ENCODE results near the gene LYZ. TPM values are rescaled to one million over a fixed set of nuclear protein-coding genes. Genes with fewer than 3 reads are reported as not detected.

LYZ gene
- total RNA-seq, 4 donors from 2014 or later, result 7.6 to 74.3 (median 32.6) TPM

DNA sequence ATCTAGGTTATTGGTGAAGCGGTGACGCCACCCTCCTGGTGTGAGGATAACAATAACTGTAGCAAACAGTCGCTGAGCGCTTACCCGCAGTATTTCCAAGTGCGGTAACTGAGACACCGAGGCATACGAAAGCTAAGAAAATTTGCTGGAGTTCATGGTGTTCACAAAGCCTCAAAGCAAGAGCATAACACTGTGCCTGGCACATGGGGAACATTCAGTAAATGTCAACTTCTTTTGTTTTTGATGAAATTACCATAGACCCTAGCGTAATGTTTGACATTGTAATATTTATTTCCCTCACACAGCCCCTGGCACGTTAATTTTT, 12.1 kb downstream of the LYZ start:
- TF ChIP-seq, protein P1, sequence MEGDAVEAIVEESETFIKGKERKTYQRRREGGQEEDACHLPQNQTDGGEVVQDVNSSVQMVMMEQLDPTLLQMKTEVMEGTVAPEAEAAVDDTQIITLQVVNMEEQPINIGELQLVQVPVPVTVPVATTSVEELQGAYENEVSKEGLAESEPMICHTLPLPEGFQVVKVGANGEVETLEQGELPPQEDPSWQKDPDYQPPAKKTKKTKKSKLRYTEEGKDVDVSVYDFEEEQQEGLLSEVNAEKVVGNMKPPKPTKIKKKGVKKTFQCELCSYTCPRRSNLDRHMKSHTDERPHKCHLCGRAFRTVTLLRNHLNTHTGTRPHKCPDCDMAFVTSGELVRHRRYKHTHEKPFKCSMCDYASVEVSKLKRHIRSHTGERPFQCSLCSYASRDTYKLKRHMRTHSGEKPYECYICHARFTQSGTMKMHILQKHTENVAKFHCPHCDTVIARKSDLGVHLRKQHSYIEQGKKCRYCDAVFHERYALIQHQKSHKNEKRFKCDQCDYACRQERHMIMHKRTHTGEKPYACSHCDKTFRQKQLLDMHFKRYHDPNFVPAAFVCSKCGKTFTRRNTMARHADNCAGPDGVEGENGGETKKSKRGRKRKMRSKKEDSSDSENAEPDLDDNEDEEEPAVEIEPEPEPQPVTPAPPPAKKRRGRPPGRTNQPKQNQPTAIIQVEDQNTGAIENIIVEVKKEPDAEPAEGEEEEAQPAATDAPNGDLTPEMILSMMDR (IDR thresholded peaks at IDR 0.05), result no peak
- TF ChIP-seq EP300 (IDR thresholded peaks at IDR 0.05), result no peak
- no peak for TF ChIP-seq POLR2AphosphoS5 (IDR thresholded peaks at IDR 0.05)
- no peak for TF ChIP-seq POLR2A (IDR thresholded peaks at IDR 0.05)
- 2 to 8% methylated on average over 5 to 10 of the region's 10 CpGs for WGBS, 2 donors (ENCODE audit: low coverage in 1 of 2)
- no peak for ATAC-seq
- H3K4me1 ChIP-seq, result peaks cover 0 to 21% (median 0%) of the 10 kb centered on the region in 3 donors
- H3K36me3 ChIP-seq, result peaks cover 0 to 14% of the 10 kb centered on the region in 2 donors
- H3K4me3 ChIP-seq, result peak overlapping the region; percentile 68 to 80
- H3K27me3 ChIP-seq, result no peaks in the 10 kb centered on the region
- peak overlapping the region; percentile 92 to 98 (median 95) for H3K27ac ChIP-seq
- H3K9me3 ChIP-seq, result no peaks in the 10 kb centered on the region

DNA sequence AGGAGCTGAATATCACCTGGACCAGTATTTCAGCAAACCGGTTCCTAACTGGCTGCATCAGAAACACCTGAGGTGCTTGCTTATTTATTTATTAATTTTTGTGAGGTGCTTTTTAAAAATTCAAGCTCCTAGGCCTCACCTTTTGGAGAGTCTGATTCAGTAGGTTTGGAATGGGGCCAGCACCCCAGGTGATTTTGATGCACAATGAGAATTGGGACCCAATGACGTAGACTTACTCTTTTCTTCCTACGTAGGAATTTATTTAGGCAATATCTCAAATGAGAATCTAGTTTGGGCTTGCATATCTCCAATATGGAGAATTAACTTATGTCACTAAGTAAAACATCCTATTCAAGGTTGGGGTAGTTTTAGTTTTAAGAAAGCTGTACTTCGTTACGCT, 18.6 kb downstream of the LYZ start:
- Histone ChIP-seq H3K4me3 (no peak overlapping the region), H3K9me3 (no peaks in the 10 kb centered on the region), H3K27me3 (no peaks in the 10 kb centered on the region), H3K36me3 (peaks cover 0 to 70% of the 10 kb centered on the region in 2 donors), H3K4me1 (no peaks in the 10 kb centered on the region), H3K27ac (no peak overlapping the region)
- 92 to 95% methylated on average over 5 of the region's 5 CpGs for WGBS, 2 donors (ENCODE audit: low coverage in 1 of 2)
- TF ChIP-seq POLR2AphosphoS5 (IDR thresholded peaks at IDR 0.05) (no peak), EP300 (IDR thresholded peaks at IDR 0.05) (no peak), POLR2A (IDR thresholded peaks at IDR 0.05) (no peak)
- TF ChIP-seq, protein P1 (IDR thresholded peaks at IDR 0.05), result no peak
- no peak for ATAC-seq

DNA sequence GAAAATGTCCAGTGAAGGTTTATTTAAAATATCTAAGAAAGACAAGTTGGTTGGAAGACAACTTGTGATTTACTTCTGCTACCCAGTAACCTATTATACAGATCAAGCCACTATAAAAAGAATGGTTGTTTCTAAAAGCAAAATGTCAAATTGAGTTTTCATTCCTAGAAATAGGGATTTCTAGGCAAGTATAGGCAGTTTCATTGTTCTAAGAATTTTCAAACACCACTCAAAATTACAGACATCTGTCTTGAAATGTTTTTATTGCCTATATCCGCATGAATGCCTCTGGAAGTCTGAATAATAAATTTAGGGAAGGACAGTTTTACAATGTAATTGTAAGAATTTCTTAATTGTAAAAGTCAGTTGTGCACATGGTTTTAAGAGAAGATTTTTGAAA, 20.0 kb downstream of the LYZ start:
- Histone ChIP-seq H3K27ac (no peak overlapping the region), H3K27me3 (no peaks in the 10 kb centered on the region), H3K4me1 (no peaks in the 10 kb centered on the region), H3K9me3 (no peaks in the 10 kb centered on the region), H3K36me3 (peaks cover 0 to 74% of the 10 kb centered on the region in 2 donors), H3K4me3 (no peak overlapping the region)
- TF ChIP-seq POLR2A (IDR thresholded peaks at IDR 0.05) (no peak), POLR2AphosphoS5 (IDR thresholded peaks at IDR 0.05) (no peak), EP300 (IDR thresholded peaks at IDR 0.05) (no peak)
- TF ChIP-seq, protein P1 (IDR thresholded peaks at IDR 0.05), result no peak
- no peak for ATAC-seq
- 63 to 79% methylated on average over 1 of the region's 1 CpG for WGBS, 2 donors (ENCODE audit: low coverage in 1 of 2)

DNA sequence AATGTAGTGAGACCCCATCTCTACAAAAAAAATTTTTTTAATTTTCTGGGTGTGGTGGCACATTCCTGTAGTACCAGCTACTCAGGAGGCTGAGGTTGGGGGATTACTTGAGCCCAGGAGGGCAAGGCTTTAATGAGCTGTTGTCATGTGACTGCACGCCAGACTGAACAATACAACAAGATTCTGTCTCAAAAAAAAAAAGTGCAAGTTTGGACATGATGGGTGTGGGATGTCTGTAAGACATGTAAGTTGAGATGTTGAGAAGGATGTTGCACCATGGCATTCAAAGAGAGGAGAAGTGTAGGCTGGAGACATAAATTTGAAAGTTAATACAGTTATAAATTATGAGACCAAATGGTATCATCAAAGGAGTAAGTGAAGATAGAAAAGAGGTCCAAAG, 34.9 kb downstream of the LYZ start:
- H3K4me1 ChIP-seq, result no peaks in the 10 kb centered on the region
- H3K27ac ChIP-seq, result no peak overlapping the region
- no peak overlapping the region for H3K4me3 ChIP-seq
- TF ChIP-seq POLR2A (IDR thresholded peaks at IDR 0.05) (no peak), EP300 (IDR thresholded peaks at IDR 0.05) (no peak), POLR2AphosphoS5 (IDR thresholded peaks at IDR 0.05) (no peak)
- TF ChIP-seq, protein P1 (IDR thresholded peaks at IDR 0.05), result no peak
- WGBS, 2 donors (ENCODE audit: low coverage in 1 of 2), result 100% methylated on average over 1 of the region's 1 CpG
- ATAC-seq, result no peak
- H3K36me3 ChIP-seq, result peaks cover 0 to 23% of the 10 kb centered on the region in 2 donors
- no peaks in the 10 kb centered on the region for H3K27me3 ChIP-seq
- no peaks in the 10 kb centered on the region for H3K9me3 ChIP-seq

DNA sequence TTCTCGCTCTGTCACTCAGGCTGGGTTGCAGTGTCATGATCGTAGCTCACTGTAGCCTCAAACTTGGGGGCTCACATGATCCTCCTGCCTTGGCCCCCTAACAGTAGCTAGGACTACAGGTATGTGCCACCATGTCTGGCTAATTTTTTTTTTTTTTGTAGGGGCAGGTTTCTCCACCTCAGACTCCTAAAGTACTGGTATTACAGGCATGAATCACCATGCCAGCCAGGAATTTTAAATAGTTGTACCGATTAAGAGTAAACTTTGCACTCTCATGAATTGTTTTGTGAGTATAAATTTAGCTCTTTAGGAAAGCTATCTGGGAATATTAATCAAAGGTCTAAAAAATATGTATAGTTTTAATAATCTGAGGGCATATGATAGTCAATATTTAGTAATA, 36.9 kb downstream of the LYZ start:
- ATAC-seq, result no peak
- Histone ChIP-seq H3K27me3 (no peaks in the 10 kb centered on the region), H3K4me1 (no peaks in the 10 kb centered on the region), H3K27ac (no peak overlapping the region), H3K4me3 (no peak overlapping the region), H3K9me3 (no peaks in the 10 kb centered on the region), H3K36me3 (peaks cover 0 to 13% of the 10 kb centered on the region in 2 donors)
- 75 to 81% methylated on average over 3 of the region's 3 CpGs for WGBS, 2 donors (ENCODE audit: low coverage in 1 of 2)
- TF ChIP-seq, protein P1 (IDR thresholded peaks at IDR 0.05), result no peak
- TF ChIP-seq POLR2A (IDR thresholded peaks at IDR 0.05), result no peak
- TF ChIP-seq EP300 (IDR thresholded peaks at IDR 0.05), result no peak
- no peak for TF ChIP-seq POLR2AphosphoS5 (IDR thresholded peaks at IDR 0.05)
